ENCODE results near the gene CAST. TPM values are rescaled to one million over a fixed set of nuclear protein-coding genes. Genes with fewer than 3 reads are reported as not detected.

The CAST gene
- polyA plus RNA-seq, 2 donors: 205 to 245 TPM

DNA sequence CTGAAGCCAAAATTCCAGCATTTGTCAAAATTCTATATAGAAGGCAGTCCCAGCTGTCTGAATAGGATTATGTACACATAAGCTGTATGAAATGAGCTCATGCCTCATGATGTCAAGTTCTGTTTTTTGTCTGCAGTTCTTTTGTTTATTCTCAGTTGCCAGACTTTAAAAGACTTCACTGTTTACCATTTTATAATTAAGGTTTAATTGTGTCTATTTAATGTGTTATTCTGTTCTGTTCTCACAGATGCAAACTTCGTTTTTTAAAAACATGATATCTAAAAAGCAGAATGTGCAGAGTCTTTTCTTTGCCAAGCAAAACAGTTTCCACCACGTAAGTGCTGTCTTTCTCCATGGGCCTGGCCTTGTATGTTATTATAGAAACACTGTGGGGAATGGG, 114.4 kb downstream of the CAST start:
- Histone ChIP-seq H3K27me3 (ENCODE audit: control insufficient read depth in 1 of 2, insufficient read depth in 2 of 2, low read length in 2 of 2) (no peaks in the 10 kb centered on the region), H3K27ac (ENCODE audit: low read depth in 2 of 2, low read length in 1 of 2) (no peak overlapping the region), H3K4me1 (ENCODE audit: control insufficient read depth in 2 of 2, insufficient read depth in 2 of 2, low read length in 1 of 2) (no peaks in the 10 kb centered on the region), H3K4me3 (ENCODE audit: low read depth in 1 of 2, low read length in 2 of 2) (no peak overlapping the region), H3K9me3 (ENCODE audit: control insufficient read depth in 2 of 2, insufficient read depth in 1 of 2, low read depth in 1 of 2, low read length in 1 of 2) (no peaks in the 10 kb centered on the region), H3K36me3 (ENCODE audit: control insufficient read depth in 2 of 2, insufficient read depth in 2 of 2, low read length in 1 of 2) (peaks cover 4 to 11% of the 10 kb centered on the region in 2 donors)
- WGBS, 2 donors: 57 to 65% methylated on average over 2 of the region's 2 CpGs

GRCh38 chr5:96778409-96778808, 116.2 kb downstream of the CAST start:
- Histone ChIP-seq H3K9me3 (ENCODE audit: control insufficient read depth in 2 of 2, insufficient read depth in 1 of 2, low read depth in 1 of 2, low read length in 1 of 2) (no peaks in the 10 kb centered on the region), H3K4me3 (ENCODE audit: low read depth in 1 of 2, low read length in 2 of 2) (no peak overlapping the region), H3K27me3 (ENCODE audit: control insufficient read depth in 1 of 2, insufficient read depth in 2 of 2, low read length in 2 of 2) (no peaks in the 10 kb centered on the region), H3K36me3 (ENCODE audit: control insufficient read depth in 2 of 2, insufficient read depth in 2 of 2, low read length in 1 of 2) (peaks cover 6 to 13% of the 10 kb centered on the region in 2 donors), H3K27ac (ENCODE audit: low read depth in 2 of 2, low read length in 1 of 2) (no peak overlapping the region), H3K4me1 (ENCODE audit: control insufficient read depth in 2 of 2, insufficient read depth in 2 of 2, low read length in 1 of 2) (no peaks in the 10 kb centered on the region)
- 74 to 86% methylated on average over 1 of the region's 1 CpG for WGBS, 2 donors

DNA sequence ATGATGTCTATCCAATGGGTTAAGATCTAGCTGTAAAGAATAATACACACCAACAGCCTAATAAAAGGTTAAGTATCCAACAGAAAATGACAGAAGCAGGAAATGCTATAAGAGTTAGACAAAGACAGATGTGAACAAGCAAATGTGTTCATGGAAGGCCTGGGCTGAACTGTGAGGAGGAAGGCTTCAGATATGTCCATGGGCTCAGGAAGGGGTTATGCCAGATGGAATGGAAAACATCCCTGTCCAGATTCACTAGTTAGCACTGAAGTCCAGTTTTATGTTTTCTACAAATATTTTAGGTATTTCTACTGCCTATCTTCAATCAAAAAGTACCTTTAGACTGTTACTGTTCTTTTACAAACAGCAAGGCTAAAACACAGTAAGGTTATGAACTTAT, 118.5 kb downstream of the CAST start:
- peak overlapping the region in 1 of 2 donors; percentile 48 for H3K27ac ChIP-seq (ENCODE audit: low read depth in 2 of 2, low read length in 1 of 2)

DNA sequence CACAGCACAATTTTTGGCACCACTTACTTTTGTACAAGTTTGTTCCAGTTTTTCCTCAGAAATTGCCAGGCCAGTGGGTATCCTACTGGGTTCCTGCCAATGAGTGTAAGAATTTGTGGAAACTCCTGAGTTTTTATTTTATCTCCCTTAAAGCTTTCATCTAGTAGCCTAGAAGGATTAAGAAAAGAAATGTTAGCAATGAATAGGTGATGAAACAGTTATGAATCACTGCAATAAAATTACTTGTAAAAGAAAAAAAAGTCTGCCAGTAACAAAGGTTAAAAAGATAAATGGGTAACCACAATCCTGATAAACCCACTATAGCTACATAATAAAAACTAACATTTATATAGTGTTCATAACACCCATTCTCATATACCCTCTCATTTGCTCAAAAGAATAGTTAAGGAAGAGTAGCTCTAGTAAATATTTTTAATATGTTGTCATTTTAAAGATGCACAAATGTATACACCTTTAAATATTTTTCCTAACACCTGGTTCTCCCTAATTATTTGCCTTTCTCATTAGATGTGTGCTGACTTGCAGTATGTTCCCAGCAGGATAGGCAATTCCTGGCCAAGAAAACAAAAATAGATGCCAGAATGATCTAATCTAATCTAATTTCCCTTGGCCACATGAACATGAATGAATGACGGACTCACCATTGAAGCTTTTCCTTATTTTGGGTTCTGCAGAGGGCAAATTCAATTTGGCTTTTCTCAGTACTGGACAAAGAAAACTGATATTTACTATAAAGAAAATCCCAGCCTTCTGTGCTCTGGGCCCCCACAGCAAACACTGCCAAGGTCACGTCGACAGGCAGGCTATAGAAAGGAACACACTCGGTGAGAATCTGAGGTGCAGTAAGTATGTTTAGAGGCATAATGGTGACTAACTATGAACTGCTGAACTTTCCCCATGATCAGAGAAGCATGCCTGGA, 119.1 kb downstream of the CAST start:
- 47 to 48% methylated on average over 4 of the region's 4 CpGs for WGBS, 2 donors
- no peak overlapping the region for H3K4me3 ChIP-seq (ENCODE audit: low read depth in 1 of 2, low read length in 2 of 2)
- H3K9me3 ChIP-seq (ENCODE audit: control insufficient read depth in 2 of 2, insufficient read depth in 1 of 2, low read depth in 1 of 2, low read length in 1 of 2): no peaks in the 10 kb centered on the region
- H3K36me3 ChIP-seq (ENCODE audit: control insufficient read depth in 2 of 2, insufficient read depth in 2 of 2, low read length in 1 of 2): peaks cover 2 to 8% of the 10 kb centered on the region in 2 donors
- H3K4me1 ChIP-seq (ENCODE audit: control insufficient read depth in 2 of 2, insufficient read depth in 2 of 2, low read length in 1 of 2): no peaks in the 10 kb centered on the region
- no peaks in the 10 kb centered on the region for H3K27me3 ChIP-seq (ENCODE audit: control insufficient read depth in 1 of 2, insufficient read depth in 2 of 2, low read length in 2 of 2)
- H3K27ac ChIP-seq (ENCODE audit: low read depth in 2 of 2, low read length in 1 of 2): peak overlapping the region; percentile 31 to 48

More for the DNA sequence above, 118.5 kb downstream of the CAST start:
- no peaks in the 10 kb centered on the region for H3K4me1 ChIP-seq (ENCODE audit: control insufficient read depth in 2 of 2, insufficient read depth in 2 of 2, low read length in 1 of 2)
- H3K9me3 ChIP-seq (ENCODE audit: control insufficient read depth in 2 of 2, insufficient read depth in 1 of 2, low read depth in 1 of 2, low read length in 1 of 2): no peaks in the 10 kb centered on the region
- H3K4me3 ChIP-seq (ENCODE audit: low read depth in 1 of 2, low read length in 2 of 2): no peak overlapping the region
- peaks cover 4 to 10% of the 10 kb centered on the region in 2 donors for H3K36me3 ChIP-seq (ENCODE audit: control insufficient read depth in 2 of 2, insufficient read depth in 2 of 2, low read length in 1 of 2)
- no peaks in the 10 kb centered on the region for H3K27me3 ChIP-seq (ENCODE audit: control insufficient read depth in 1 of 2, insufficient read depth in 2 of 2, low read length in 2 of 2)

DNA sequence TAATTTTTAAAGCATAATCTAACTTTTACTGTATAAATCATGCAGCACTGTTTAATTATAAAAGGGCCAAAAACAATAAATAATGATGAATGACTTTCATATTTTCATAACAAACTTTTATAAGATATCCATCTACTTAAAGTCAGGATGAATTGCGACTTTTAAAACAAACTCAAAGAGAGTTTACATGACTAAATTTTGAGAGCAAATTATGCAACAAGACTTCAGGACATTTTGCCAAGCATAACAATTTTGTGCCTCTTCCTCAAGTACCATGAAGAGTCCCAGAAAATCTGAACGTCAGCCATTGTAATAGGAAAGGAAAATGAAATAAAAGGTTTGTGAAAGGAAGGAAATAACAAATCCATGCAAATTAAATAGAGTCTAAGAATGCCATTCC, 121.2 kb downstream of the CAST start:
- WGBS, 2 donors: 64 to 67% methylated on average over 2 of the region's 2 CpGs
- H3K4me1 ChIP-seq (ENCODE audit: control insufficient read depth in 2 of 2, insufficient read depth in 2 of 2, low read length in 1 of 2): no peaks in the 10 kb centered on the region
- no peak overlapping the region for H3K4me3 ChIP-seq (ENCODE audit: low read depth in 1 of 2, low read length in 2 of 2)
- peaks cover 2 to 6% of the 10 kb centered on the region in 2 donors for H3K36me3 ChIP-seq (ENCODE audit: control insufficient read depth in 2 of 2, insufficient read depth in 2 of 2, low read length in 1 of 2)
- no peaks in the 10 kb centered on the region for H3K9me3 ChIP-seq (ENCODE audit: control insufficient read depth in 2 of 2, insufficient read depth in 1 of 2, low read depth in 1 of 2, low read length in 1 of 2)
- no peak overlapping the region for H3K27ac ChIP-seq (ENCODE audit: low read depth in 2 of 2, low read length in 1 of 2)
- no peaks in the 10 kb centered on the region for H3K27me3 ChIP-seq (ENCODE audit: control insufficient read depth in 1 of 2, insufficient read depth in 2 of 2, low read length in 2 of 2)

DNA sequence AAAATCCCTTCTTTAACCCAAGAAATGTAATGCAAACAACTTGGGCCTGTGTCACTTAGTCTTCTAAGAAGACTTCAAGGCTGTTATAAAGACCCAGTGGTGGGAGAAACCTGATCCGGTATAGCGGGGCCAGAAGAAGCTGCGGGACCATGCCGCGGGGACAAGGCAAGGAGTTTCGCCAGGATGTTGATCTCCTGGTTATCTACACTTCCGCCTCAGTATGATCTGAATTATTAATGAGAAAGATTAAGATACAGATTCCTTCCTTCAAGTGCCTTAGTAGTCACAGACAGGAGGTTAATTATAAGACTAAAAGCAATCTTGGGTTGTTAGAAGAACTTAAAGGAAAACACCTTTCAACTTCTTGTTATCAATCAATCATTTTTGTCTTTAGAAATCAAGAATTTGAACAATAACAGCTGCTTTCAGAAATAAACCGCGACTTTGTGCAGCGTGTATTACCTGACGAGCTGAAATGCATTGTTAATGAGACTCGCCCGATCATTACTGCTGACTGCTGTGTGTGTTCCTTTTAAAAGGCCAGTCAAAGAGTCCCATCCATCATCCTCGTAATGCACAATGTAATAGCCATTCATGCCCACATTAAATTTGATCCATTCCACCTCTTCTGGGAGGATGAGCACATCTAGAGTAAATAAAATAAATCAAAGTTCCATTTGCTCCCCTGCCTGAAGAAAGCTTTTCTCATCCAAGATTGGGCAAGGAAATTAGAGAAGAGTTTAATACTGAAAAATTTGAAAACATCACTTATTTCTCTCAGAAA, 123.3 kb downstream of the CAST start:
- Histone ChIP-seq H3K27me3 (ENCODE audit: control insufficient read depth in 1 of 2, insufficient read depth in 2 of 2, low read length in 2 of 2) (no peaks in the 10 kb centered on the region), H3K9me3 (ENCODE audit: control insufficient read depth in 2 of 2, insufficient read depth in 1 of 2, low read depth in 1 of 2, low read length in 1 of 2) (no peaks in the 10 kb centered on the region), H3K27ac (ENCODE audit: low read depth in 2 of 2, low read length in 1 of 2) (no peak overlapping the region), H3K4me3 (ENCODE audit: low read depth in 1 of 2, low read length in 2 of 2) (no peak overlapping the region), H3K36me3 (ENCODE audit: control insufficient read depth in 2 of 2, insufficient read depth in 2 of 2, low read length in 1 of 2) (peaks cover 2 to 11% of the 10 kb centered on the region in 2 donors), H3K4me1 (ENCODE audit: control insufficient read depth in 2 of 2, insufficient read depth in 2 of 2, low read length in 1 of 2) (no peaks in the 10 kb centered on the region)
- WGBS, 2 donors: 84 to 87% methylated on average over 14 of the region's 14 CpGs

GRCh38 chr5:96788112-96788749, 126.1 kb downstream of the CAST start:
- Histone ChIP-seq H3K36me3 (ENCODE audit: control insufficient read depth in 2 of 2, insufficient read depth in 2 of 2, low read length in 1 of 2) (peaks cover 0 to 9% of the 10 kb centered on the region in 2 donors), H3K4me1 (ENCODE audit: control insufficient read depth in 2 of 2, insufficient read depth in 2 of 2, low read length in 1 of 2) (no peaks in the 10 kb centered on the region), H3K4me3 (ENCODE audit: low read depth in 1 of 2, low read length in 2 of 2) (no peak overlapping the region), H3K27ac (ENCODE audit: low read depth in 2 of 2, low read length in 1 of 2) (no peak overlapping the region), H3K9me3 (ENCODE audit: control insufficient read depth in 2 of 2, insufficient read depth in 1 of 2, low read depth in 1 of 2, low read length in 1 of 2) (no peaks in the 10 kb centered on the region), H3K27me3 (ENCODE audit: control insufficient read depth in 1 of 2, insufficient read depth in 2 of 2, low read length in 2 of 2) (no peaks in the 10 kb centered on the region)
- 60 to 72% methylated on average over 5 of the region's 5 CpGs for WGBS, 2 donors

- Histone ChIP-seq H3K36me3 (ENCODE audit: control insufficient read depth in 2 of 2, insufficient read depth in 2 of 2, low read length in 1 of 2) (peaks cover 0 to 12% of the 10 kb centered on the region in 2 donors), H3K4me3 (ENCODE audit: low read depth in 1 of 2, low read length in 2 of 2) (no peak overlapping the region), H3K9me3 (ENCODE audit: control insufficient read depth in 2 of 2, insufficient read depth in 1 of 2, low read depth in 1 of 2, low read length in 1 of 2) (no peaks in the 10 kb centered on the region), H3K27me3 (ENCODE audit: control insufficient read depth in 1 of 2, insufficient read depth in 2 of 2, low read length in 2 of 2) (no peaks in the 10 kb centered on the region), H3K27ac (ENCODE audit: low read depth in 2 of 2, low read length in 1 of 2) (no peak overlapping the region), H3K4me1 (ENCODE audit: control insufficient read depth in 2 of 2, insufficient read depth in 2 of 2, low read length in 1 of 2) (no peaks in the 10 kb centered on the region)
Observed at GRCh38 chr5:96789794-96790330, 127.7 kb downstream of the CAST start.

GRCh38 chr5:96790961-96791504, 128.9 kb downstream of the CAST start:
- WGBS, 2 donors: 28 to 40% methylated on average over 3 of the region's 3 CpGs
- H3K27me3 ChIP-seq (ENCODE audit: control insufficient read depth in 1 of 2, insufficient read depth in 2 of 2, low read length in 2 of 2): no peaks in the 10 kb centered on the region
- H3K36me3 ChIP-seq (ENCODE audit: control insufficient read depth in 2 of 2, insufficient read depth in 2 of 2, low read length in 1 of 2): peaks cover 0 to 13% of the 10 kb centered on the region in 2 donors
- H3K4me3 ChIP-seq (ENCODE audit: low read depth in 1 of 2, low read length in 2 of 2): no peak overlapping the region
- no peaks in the 10 kb centered on the region for H3K4me1 ChIP-seq (ENCODE audit: control insufficient read depth in 2 of 2, insufficient read depth in 2 of 2, low read length in 1 of 2)
- no peaks in the 10 kb centered on the region for H3K9me3 ChIP-seq (ENCODE audit: control insufficient read depth in 2 of 2, insufficient read depth in 1 of 2, low read depth in 1 of 2, low read length in 1 of 2)
- H3K27ac ChIP-seq (ENCODE audit: low read depth in 2 of 2, low read length in 1 of 2): peak overlapping the region in 1 of 2 donors; percentile 22

Data from esophagus (tissue), 2 donors.